NCI-H82 treated with DMSO at 0.1 percent for 48 hours (cell line): ENCODE results near the gene MIEN1.
"Not testable (repeated sequence)": the region's sequence is repeated elsewhere in the genome, so short reads cannot be mapped to it uniquely, and the experiment has no call there.

Experiments used
- DNase-seq: peaks from one replicate; lab custom pipeline; 2025; ENCODE audit not compliant: unreplicated experiment; lab: John Stamatoyannopoulos, UW

The MIEN1 gene

GRCh38 chr17:39756380-39757079 is 26.2 kb upstream of the MIEN1 start:
- DNase-seq: no peak

GRCh38 chr17:39755554-39756379 is 25.4 kb upstream of the MIEN1 start:
- no peak for DNase-seq

- DNase-seq: no peak
Measured at GRCh38 chr17:39754958-39755553, 24.7 kb upstream of the MIEN1 start.

GRCh38 chr17:39754161-39754957 is 24.0 kb upstream of the MIEN1 start:
- DNase-seq: peak; percentile 45

- DNase-seq: no peak
Measured at GRCh38 chr17:39753514-39754160, 23.3 kb upstream of the MIEN1 start.

- DNase-seq: no peak
Measured at GRCh38 chr17:39752241-39752881, 22.0 kb upstream of the MIEN1 start.

- no peak for DNase-seq
Measured at GRCh38 chr17:39751637-39752036, 21.3 kb upstream of the MIEN1 start.

GRCh38 chr17:39751016-39751543 is 20.7 kb upstream of the MIEN1 start:
- DNase-seq: no peak

- no peak for DNase-seq
Measured at GRCh38 chr17:39750131-39751015, 20.0 kb upstream of the MIEN1 start.

GRCh38 chr17:39748444-39749034 is 18.2 kb upstream of the MIEN1 start:
- DNase-seq: not testable (repeated sequence)

- no peak for DNase-seq
Measured at GRCh38 chr17:39747745-39748144, 17.4 kb upstream of the MIEN1 start.

GRCh38 chr17:39746145-39746461 is 15.8 kb upstream of the MIEN1 start:
- DNase-seq: no peak

GRCh38 chr17:39745335-39746144 is 15.2 kb upstream of the MIEN1 start:
- DNase-seq: no peak

- DNase-seq: no peak
Measured at GRCh38 chr17:39744836-39745215, 14.5 kb upstream of the MIEN1 start.

GRCh38 chr17:39744075-39744835 is 13.9 kb upstream of the MIEN1 start:
- no peak for DNase-seq

GRCh38 chr17:39742856-39743436 is 12.6 kb upstream of the MIEN1 start:
- DNase-seq: no peak
